HEK293T (cell line): ENCODE data around the gene APOA5.

Experiments
- CTBP1 ChIP-seq: fragments of 450-650 bp; IDR thresholded peaks from 2 replicates; pipeline ENCODE4 v1.6.1; 2016; ENCODE audit warnings: borderline replicate concordance
- ELF4 ChIP-seq: fragments of 450-650 bp; IDR thresholded peaks from 2 replicates; pipeline ENCODE4 v1.6.1; 2017; ENCODE audit warnings: antibody characterized with exemption
- FOXA1 ChIP-seq: fragments of 450-650 bp; IDR thresholded peaks from 2 replicates; pipeline ENCODE4 v1.6.1; 2016; ENCODE audit warnings: mild to moderate bottlenecking
- FOXK2 ChIP-seq: fragments of 450-650 bp; IDR thresholded peaks from 2 replicates; pipeline ENCODE4 v1.6.1; 2016; ENCODE audit warnings: mild to moderate bottlenecking
- FOXM1 ChIP-seq: fragments of 450-650 bp; IDR thresholded peaks from 2 replicates; pipeline ENCODE4 v1.6.1; 2017; ENCODE audit warnings: mild to moderate bottlenecking, borderline replicate concordance
- HDGF ChIP-seq: fragments of 450-650 bp; IDR thresholded peaks from 2 replicates; pipeline ENCODE4 v1.6.1; 2017; ENCODE audit warnings: antibody characterized with exemption, borderline replicate concordance
- LEF1 ChIP-seq: fragments of 450-650 bp; IDR thresholded peaks from 2 replicates; pipeline ENCODE4 v1.6.1; 2017; ENCODE audit warnings: mild to moderate bottlenecking, borderline replicate concordance
- SP1 ChIP-seq: fragments of 450-650 bp; IDR thresholded peaks from 2 replicates; pipeline ENCODE4 v1.6.1; 2017
- SUZ12 ChIP-seq: fragments of 450-650 bp; IDR thresholded peaks from 2 replicates; pipeline ENCODE4 v1.6.1; 2016; ENCODE audit warnings: mild to moderate bottlenecking
- TARDBP ChIP-seq: fragments of 450-650 bp; IDR thresholded peaks from 2 replicates; pipeline ENCODE4 v1.6.1; 2016

DNA sequence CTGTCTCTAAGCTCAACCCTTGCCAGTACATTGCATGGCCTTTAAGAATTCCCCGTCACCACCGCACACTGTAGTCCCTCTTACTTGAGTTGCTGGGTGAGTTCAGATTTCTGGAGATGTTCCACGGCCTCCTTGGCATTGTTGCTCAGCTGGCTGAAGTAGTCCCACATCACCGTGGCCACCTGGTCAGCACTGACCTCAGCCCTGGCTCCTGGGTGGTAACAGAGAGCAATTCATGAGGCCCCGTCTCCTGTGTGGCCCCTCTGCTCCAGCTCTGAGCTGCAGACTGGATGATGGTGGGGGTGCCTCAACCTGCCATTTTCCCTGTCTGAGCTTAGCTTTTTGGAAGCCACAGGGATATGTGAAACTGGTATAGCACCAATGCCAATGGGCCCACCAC, 30.9 kb upstream of the APOA5 start:
- no peak for TF ChIP-seq FOXK2
- no peak for TF ChIP-seq FOXA1
- no peak for TF ChIP-seq SP1
- no peak for TF ChIP-seq FOXM1
- TF ChIP-seq LEF1: no peak
- TF ChIP-seq ELF4: no peak
- TF ChIP-seq HDGF: no peak
- no peak for TF ChIP-seq SUZ12
- no peak for TF ChIP-seq TARDBP
- TF ChIP-seq CTBP1: no peak
